ENCODE results near the gene RAVER1. TPM values are rescaled to one million over a fixed set of nuclear protein-coding genes. Genes with fewer than 3 reads are reported as not detected.

The RAVER1 gene
- total and polyA plus RNA-seq, 2 of the 13 experiments (the other 11 are each of a cell fraction or from before 2014, with no cell fraction given) = 3.6 to 7.9 TPM

DNA sequence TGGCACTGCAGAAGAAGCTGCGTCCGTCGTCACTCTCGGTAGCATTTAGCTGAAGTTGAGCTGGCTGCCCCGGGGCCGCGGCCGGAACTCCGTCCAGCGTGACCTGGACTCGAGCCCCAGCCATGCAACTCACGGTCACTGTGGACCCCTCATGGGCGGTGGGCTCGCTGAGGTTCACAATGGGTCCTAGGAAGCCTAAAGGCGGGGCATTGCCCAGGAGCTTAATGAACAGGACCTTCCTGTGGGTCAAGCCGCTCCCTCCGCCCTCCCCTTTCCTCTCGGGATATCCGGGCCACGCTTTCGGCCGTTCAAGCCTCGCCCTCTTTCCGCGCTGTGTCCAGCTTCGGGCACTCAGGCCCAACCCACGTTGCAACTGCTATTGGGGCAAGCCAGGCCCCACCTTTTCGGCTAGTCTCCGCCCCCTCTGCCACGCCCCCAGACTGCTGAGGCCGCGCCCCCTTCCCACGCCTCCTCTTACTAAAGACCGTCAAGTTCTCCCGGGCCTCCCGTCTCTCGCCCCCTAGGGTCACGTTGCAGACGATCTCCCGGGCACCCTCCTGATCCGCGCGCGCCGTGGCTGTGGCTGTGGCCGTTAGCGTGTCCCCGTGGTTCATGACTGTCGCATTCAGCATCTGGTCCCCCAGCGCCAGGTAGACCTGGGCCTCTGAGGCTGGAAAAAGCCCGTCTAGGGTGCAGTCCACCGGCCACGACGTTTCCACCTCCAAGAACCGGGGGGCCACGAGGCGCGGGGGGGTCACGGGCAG, 1.4 kb upstream of the RAVER1 start:
- FAIRE-seq (peak; percentile 46), ATAC-seq (peak; percentile 77), DNase-seq (ENCODE audit: low spot score) (peak; percentile 93)
- peak overlapping the region; percentile 77 to 89 (median 86) for H3K4me3 ChIP-seq (replicated peaks in 1 of 3; ENCODE audit: insufficient read depth in 1 of 3, low read depth in 2 of 3, low read length in 3 of 3)
- peak overlapping the region; percentile 98 for H3K4me2 ChIP-seq (ENCODE audit: low read depth, low read length)
- CTCF ChIA-PET (ENCODE audit: low intra/inter-chr PET ratio, low total read pairs) = interaction anchor here (0.8 kb wide), 1 partner anchor 54 kb away, joined by 3 read pairs; no protein-coding TSS in a partner anchor
- BruUV-seq (replicated peaks) = no TSS peak
- in situ Hi-C loops (cut with HindIII; ENCODE audit: extremely low pct_ligation_motif_present, low pct_unique_long_range_greater_than_20kb) = loop anchor here (5.0 kb wide), 1 partner anchor 48 kb away; the partner anchor contains the start of gene TYK2
- peak overlapping the region; percentile 81 for H3K9ac ChIP-seq (ENCODE audit: insufficient read depth, low read depth, low read length)
- peaks cover 53% of the 10 kb centered on the region for H3K4me1 ChIP-seq (ENCODE audit: insufficient read depth, low read length)
- peaks cover 37% of the 10 kb centered on the region for H3K79me2 ChIP-seq (ENCODE audit: insufficient read depth, low read length)
- no peak overlapping the region for H2AFZ ChIP-seq (ENCODE audit: low read length)
- peaks cover 12% of the 10 kb centered on the region; the same call in 1 of the 2 replicates for H4K20me1 ChIP-seq (ENCODE audit: insufficient read depth, low read length)
- peaks cover 6 to 12% of the 10 kb centered on the region in 2 experiments for H3K36me3 ChIP-seq (replicated peaks in 1 of 2; ENCODE audit: control insufficient read depth in 1 of 2, insufficient read depth in 2 of 2, low read length in 2 of 2)
- POLR2A ChIA-PET = interaction anchor here (0.6 to 6.9 kb wide), 18 partner anchors 10 to 501 kb away, joined by 3 to 79 read pairs (median 5); partner anchors contain the start of genes CDC37, FDX2, ICAM1 and ICAM4
- 2% methylated on average over 41 of the region's 59 CpGs for WGBS (ENCODE audit: low lambda C conversion rate)
- peak overlapping the region; percentile 95 for H3K27ac ChIP-seq (ENCODE audit: extremely low read length, insufficient read depth, low read length)
- intact Hi-C loops (cut with micrococcal nuclease; ENCODE audit: unreplicated experiment) = loop anchor here (2.0 to 5.0 kb wide), 2 partner anchors 53 to 66 kb away; no protein-coding TSS in a partner anchor
- H3K9me3 ChIP-seq (ENCODE audit: low read length) = no peaks in the 10 kb centered on the region
- peaks cover 0 to 3% of the 10 kb centered on the region in 2 experiments; a peak in 2 of 5 replicates for H3K27me3 ChIP-seq (ENCODE audit: control insufficient read depth in 1 of 2, insufficient read depth in 2 of 2, low read length in 2 of 2)
- TF ChIP-seq, protein P1, sequence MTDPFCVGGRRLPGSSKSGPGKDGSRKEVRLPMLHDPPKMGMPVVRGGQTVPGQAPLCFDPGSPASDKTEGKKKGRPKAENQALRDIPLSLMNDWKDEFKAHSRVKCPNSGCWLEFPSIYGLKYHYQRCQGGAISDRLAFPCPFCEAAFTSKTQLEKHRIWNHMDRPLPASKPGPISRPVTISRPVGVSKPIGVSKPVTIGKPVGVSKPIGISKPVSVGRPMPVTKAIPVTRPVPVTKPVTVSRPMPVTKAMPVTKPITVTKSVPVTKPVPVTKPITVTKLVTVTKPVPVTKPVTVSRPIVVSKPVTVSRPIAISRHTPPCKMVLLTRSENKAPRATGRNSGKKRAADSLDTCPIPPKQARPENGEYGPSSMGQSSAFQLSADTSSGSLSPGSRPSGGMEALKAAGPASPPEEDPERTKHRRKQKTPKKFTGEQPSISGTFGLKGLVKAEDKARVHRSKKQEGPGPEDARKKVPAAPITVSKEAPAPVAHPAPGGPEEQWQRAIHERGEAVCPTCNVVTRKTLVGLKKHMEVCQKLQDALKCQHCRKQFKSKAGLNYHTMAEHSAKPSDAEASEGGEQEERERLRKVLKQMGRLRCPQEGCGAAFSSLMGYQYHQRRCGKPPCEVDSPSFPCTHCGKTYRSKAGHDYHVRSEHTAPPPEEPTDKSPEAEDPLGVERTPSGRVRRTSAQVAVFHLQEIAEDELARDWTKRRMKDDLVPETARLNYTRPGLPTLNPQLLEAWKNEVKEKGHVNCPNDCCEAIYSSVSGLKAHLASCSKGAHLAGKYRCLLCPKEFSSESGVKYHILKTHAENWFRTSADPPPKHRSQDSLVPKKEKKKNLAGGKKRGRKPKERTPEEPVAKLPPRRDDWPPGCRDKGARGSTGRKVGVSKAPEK (CRISPR knock-in tag; IDR thresholded peaks at IDR 0.05; ENCODE audit: borderline replicate concordance) = no peak
- TF ChIP-seq ZNF724P (CRISPR knock-in tag; IDR thresholded peaks at IDR 0.05; ENCODE audit: borderline replicate concordance) (no peak), TSC22D2 (CRISPR knock-in tag; IDR thresholded peaks at IDR 0.05; ENCODE audit: borderline replicate concordance) (no peak), ZNF441 (CRISPR knock-in tag; IDR thresholded peaks at IDR 0.05; ENCODE audit: borderline replicate concordance) (0 out of 2 replicates have a peak, but pooled peaks have one; percentile 45), MBNL3 (CRISPR knock-in tag; conservative IDR thresholded peaks at IDR 0.05) (no peak), HDAC6 (IDR thresholded peaks at IDR 0.05; ENCODE audit: low read depth, low read length) (no peak), ZSCAN20 (CRISPR knock-in tag; IDR thresholded peaks at IDR 0.05; ENCODE audit: borderline replicate concordance) (no peak), ZNF562 (CRISPR knock-in tag; IDR thresholded peaks at IDR 0.05; ENCODE audit: borderline replicate concordance) (no peak), ATRX (CRISPR knock-in tag; IDR thresholded peaks at IDR 0.05; ENCODE audit: borderline replicate concordance) (no peak), ONECUT2 (CRISPR knock-in tag; IDR thresholded peaks at IDR 0.05) (no peak), PITX1 (CRISPR knock-in tag; IDR thresholded peaks at IDR 0.05) (no peak; the same call in 1 of the 2 replicates)
- TF ChIP-seq, protein P2, sequence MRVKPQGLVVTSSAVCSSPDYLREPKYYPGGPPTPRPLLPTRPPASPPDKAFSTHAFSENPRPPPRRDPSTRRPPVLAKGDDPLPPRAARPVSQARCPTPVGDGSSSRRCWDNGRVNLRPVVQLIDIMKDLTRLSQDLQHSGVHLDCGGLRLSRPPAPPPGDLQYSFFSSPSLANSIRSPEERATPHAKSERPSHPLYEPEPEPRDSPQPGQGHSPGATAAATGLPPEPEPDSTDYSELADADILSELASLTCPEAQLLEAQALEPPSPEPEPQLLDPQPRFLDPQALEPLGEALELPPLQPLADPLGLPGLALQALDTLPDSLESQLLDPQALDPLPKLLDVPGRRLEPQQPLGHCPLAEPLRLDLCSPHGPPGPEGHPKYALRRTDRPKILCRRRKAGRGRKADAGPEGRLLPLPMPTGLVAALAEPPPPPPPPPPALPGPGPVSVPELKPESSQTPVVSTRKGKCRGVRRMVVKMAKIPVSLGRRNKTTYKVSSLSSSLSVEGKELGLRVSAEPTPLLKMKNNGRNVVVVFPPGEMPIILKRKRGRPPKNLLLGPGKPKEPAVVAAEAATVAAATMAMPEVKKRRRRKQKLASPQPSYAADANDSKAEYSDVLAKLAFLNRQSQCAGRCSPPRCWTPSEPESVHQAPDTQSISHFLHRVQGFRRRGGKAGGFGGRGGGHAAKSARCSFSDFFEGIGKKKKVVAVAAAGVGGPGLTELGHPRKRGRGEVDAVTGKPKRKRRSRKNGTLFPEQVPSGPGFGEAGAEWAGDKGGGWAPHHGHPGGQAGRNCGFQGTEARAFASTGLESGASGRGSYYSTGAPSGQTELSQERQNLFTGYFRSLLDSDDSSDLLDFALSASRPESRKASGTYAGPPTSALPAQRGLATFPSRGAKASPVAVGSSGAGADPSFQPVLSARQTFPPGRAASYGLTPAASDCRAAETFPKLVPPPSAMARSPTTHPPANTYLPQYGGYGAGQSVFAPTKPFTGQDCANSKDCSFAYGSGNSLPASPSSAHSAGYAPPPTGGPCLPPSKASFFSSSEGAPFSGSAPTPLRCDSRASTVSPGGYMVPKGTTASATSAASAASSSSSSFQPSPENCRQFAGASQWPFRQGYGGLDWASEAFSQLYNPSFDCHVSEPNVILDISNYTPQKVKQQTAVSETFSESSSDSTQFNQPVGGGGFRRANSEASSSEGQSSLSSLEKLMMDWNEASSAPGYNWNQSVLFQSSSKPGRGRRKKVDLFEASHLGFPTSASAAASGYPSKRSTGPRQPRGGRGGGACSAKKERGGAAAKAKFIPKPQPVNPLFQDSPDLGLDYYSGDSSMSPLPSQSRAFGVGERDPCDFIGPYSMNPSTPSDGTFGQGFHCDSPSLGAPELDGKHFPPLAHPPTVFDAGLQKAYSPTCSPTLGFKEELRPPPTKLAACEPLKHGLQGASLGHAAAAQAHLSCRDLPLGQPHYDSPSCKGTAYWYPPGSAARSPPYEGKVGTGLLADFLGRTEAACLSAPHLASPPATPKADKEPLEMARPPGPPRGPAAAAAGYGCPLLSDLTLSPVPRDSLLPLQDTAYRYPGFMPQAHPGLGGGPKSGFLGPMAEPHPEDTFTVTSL (CRISPR knock-in tag; IDR thresholded peaks at IDR 0.05; ENCODE audit: borderline replicate concordance) = 0 out of 2 replicates have a peak, but pooled peaks have one; percentile 14

Data from HepG2 (cell line).